Activated effector memory CD4-positive, alpha-beta T cell treated with Interleukin-2 at 50 U/mL for 16 hours (primary cell): ENCODE results near the gene PRR5L.

ENCODE experiments used
- DNase-seq: peaks from one replicate; pipeline ENCODE4 v3.0.0-alpha.2; 2020

PRR5L gene

DNA sequence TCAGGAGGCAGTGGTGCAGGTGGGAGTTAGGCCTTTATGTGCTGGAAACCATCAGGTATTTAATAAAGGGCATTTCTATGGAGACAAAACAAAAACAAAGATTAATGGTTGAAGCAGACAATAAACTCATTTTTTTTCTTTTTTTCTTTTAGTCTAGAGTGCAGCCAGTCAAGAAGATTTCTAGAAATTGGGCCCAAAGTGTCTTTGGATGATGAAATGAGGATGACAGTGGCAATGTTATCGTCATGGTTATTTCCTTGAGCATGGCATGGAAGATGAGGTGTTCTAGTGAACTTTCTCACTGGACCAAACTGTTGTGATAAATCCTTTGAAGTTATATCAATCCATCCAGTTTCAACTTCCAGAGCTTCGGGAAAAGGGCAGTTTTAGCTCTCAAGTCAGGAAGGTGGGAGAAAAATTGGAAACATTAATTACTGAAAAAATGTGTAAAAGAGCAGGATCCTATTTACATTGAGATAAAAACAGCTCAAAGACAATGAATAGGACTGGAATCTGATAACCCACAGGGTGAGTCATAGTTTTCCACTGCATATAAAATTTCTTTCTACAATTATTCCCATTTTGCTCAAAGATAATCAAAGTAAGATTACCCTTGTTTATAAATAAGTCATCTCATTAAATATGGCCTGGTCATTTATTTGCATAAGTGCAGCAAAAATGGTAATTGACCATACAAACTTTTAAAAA is 33.0 kb downstream of the PRR5L start:
- no peak for DNase-seq

- DNase-seq: no peak
Measured at GRCh38 chr11:36330411-36330810, 34.3 kb downstream of the PRR5L start.

- no peak for DNase-seq
Measured at GRCh38 chr11:36333468-36333867, 37.4 kb downstream of the PRR5L start.

DNA sequence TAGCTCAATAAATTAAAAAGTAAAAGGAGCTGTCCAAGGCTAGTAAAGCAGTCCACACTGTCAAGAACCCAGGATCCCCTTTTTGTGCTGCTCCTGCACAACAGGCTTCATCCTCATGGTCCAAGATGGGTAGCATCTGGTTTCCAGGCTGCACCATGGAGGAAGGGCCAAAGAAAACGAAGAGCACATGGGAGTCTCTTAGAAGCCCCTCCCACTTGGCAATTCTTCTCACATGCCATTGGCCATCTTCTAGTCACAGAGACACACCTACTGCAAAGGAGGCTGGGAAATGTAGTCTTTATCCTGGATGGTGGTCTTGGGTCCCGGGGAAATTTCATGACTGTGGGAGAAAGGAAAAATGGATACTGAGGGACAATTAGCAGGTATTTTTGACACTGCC is 37.8 kb downstream of the PRR5L start:
- no peak for DNase-seq

- DNase-seq: no peak
Measured at GRCh38 chr11:36339888-36340287, 43.8 kb downstream of the PRR5L start.

DNA sequence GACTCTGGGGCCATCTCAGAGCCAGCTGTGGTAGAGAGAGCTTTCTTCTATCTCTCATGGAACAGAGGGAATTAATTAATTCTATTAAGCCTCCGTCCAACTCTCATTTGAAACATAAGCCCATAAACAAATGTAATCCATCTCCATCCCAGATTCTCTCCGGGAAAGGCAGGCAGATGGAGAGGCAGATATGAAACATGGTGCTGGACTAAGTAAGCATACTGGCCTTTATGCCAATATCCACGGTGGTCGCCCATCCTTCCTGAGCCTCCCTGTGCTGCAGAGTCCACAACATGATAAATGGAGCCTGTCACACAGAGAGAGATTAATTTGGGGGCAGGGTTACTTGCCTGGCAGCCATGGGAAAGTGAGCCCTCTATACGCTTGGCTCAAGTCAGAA is 44.8 kb downstream of the PRR5L start:
- DNase-seq: no peak

- DNase-seq: no peak
Measured at GRCh38 chr11:36341915-36342314, 45.8 kb downstream of the PRR5L start.

DNA sequence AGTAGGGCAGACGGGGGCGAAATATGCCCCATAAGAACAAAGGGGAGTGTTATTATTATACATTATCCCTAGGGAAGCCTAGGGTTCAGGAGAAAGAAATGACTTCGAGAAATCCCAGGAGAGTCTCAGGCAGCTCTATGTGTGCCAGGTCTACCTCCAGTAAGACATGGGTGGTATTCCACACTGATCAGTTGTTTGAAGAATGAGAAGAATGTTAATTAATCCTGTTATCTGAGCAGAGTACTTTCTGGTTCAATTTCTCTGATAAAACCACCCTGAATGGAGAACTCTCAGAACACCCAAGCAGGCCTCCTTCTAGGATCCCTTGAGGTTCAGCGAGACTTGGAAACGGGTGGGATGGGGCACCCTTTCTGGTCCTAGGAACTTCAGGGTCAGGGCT is 46.2 kb downstream of the PRR5L start:
- no peak for DNase-seq

DNA sequence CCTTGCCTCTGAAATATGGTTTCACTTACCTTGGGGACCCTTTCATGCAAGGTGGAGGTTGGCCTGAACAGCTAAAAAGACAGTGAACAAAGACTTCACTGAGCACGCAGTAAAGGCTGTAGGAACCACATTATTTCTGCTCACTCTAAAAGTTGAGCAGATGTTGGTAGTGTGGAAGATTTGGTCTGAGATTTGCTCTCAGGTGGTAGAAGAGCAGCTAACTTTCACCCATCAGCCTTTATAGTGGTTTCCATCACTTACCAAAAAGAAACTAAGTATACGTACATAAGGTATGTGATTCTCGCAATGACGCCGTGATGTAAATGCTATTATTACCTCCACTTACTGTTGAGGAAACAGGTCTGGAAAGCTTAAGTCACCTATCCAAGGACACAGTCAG is 47.3 kb downstream of the PRR5L start:
- DNase-seq: no peak

- DNase-seq: no peak
Measured at GRCh38 chr11:36345084-36345511, 49.0 kb downstream of the PRR5L start.

GRCh38 chr11:36345535-36346141 is 49.5 kb downstream of the PRR5L start:
- DNase-seq: no peak

DNA sequence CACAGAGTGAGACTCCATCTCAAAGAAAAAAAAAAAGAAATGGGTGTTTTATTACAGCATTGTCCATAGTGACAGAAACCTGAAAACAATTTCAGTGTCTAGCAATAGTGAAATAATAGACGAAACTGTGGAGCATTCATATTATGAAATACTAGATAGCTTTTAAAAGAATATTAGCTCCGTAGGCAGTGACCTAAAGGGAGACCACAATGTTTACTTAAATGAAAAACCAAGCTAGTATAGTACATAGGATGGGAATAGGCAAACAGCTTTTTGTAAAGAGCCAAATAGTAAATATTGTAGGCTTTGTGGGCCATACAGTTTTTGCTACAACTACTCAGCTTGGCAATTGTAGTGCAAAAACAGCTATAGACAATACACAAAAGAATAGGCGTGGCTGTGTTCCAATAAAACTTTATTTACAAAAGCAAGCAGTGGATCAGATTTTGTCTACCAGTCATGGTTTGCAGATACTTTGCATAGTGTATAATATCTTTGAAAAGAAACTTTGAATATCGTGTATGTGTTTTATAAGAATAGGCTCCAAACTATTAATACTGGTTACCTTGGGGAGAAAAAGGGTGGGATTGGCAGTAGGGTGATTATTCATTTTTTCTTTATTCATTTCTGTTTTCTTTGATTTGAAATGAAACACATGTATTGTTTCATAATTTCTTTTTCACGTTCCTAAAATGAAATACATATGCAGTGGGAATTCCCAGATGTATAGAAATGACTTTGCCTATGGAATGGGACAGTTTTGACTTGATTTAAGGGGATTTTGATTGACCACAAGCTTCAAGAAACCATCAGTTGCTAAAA is 50.7 kb downstream of the PRR5L start:
- no peak for DNase-seq

DNA sequence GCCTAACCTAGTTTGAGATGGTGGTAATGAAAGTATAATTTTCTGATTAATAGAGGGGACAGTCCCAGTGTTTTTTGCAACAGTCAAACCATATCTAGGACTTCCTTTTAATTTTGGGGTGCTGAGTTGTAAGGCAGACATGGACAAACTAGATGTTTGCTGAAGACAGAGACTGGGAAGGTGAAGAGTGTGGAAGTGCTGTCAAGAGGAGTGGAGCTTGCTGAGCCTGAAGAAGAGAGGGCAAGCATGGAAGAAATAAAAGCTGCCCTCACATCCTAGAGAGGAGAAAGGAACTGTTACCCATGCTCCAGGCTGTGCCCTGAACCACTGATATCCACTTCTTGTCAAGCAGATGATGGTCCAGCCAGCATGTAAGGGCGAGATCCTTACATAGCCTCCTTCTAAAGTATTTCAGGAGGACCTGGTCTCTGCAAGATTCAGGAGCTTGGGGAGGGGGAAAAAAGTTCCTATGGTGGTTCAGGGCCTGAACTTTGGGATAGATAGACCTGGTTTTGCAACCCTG is 51.4 kb downstream of the PRR5L start:
- DNase-seq: no peak

- DNase-seq: no peak
Measured at GRCh38 chr11:36349351-36350136, 53.5 kb downstream of the PRR5L start.

DNA sequence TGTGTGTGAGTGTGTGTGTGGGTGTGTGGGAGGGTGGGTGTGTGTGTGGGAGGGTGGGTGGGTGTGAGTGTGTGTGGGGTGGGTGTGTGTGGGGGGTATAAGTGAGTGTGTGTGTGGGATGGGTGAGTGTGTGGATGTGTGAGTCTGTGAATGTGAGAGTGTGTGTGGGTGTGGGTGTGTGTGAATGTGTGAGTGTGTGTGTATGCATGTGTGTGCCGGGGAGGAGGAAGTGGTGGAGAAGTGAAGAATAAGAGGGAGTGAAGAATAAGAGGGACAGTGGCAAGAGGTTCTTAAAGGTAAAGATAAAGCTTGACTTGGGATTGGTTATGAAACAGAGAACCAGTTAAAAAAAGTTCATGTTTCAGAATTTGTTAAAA is 54.0 kb downstream of the PRR5L start:
- no peak for DNase-seq

DNA sequence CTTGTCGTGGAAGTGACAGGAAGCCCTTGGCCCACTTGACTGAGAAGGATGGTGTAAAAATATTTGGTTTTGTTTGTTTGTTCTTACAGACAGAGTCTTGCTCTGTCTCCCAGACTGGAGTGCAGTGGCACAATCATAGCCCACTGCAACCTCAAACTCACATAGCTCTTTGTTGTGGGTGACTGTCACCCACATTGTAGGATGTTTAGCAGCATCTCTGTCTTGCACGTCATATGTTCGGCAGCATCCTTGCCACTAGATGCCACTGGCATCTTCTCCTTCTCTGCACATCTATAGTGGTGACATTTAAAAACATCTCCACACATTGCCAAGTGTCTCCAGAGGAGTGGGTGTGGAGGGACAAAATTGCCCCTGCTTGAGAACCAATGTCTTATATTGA is 56.8 kb downstream of the PRR5L start:
- peak; percentile 54 for DNase-seq

GRCh38 chr11:36354221-36355003 is 58.3 kb downstream of the PRR5L start:
- DNase-seq: no peak

GRCh38 chr11:36356201-36356600 is 60.1 kb downstream of the PRR5L start:
- DNase-seq: no peak

- DNase-seq: no peak
Measured at GRCh38 chr11:36357831-36358230, 61.7 kb downstream of the PRR5L start.

DNA sequence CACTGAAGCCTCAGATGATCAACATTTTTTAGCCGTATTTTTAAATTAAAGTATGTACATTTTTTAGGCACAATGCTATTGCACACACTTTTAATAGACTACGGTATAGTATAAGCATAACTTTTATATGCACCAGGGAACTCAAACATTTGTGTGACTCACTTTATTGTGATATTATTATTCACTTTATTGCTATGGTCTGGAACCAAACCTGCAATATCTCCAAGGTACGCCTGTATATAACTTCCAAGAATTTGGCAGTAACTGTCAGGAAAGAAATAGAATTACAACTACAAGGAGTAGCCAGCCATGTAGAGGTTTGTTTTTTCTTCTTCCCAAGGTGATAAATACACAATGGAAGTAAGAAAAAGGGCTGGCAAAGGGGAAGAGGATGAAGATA is 62.3 kb downstream of the PRR5L start:
- no peak for DNase-seq

GRCh38 chr11:36360318-36360717 is 64.2 kb downstream of the PRR5L start:
- no peak for DNase-seq

DNA sequence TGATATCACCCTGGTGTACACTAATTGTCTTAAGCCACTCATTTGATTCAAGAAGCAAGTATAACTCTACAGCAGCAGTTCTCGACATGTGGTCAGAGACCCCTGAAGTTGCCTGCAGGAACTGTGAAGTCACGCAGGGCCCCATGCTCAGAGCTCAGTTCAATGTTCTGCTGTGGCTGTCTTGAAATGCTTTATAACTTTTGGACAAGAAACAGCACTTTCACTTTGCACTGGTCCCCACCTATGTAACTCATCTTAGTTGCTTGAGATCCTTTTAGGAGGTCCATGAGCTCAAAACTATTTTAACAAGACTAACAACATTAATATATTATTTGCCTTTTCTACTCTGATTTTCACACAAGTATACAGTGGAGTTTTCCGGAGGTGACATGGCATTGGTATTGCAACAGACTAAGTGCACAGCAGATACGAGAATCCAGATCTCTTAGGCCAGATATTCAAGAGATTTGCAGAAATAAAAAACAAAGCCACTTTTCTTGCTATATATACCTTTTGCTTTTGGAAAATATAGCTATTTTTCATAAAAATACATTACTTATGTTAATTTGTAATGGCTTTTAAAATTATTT is 64.8 kb downstream of the PRR5L start:
- DNase-seq: no peak
